Astrocyte (in vitro differentiated cells and primary cell): ENCODE results near the gene P2RX5. TPM values are rescaled to one million over a fixed set of nuclear protein-coding genes. Genes with fewer than 3 reads are reported as not detected.
A peak's percentile ranks its signal among the peaks of the same experiment; 100 is the strongest.
"Not testable (repeated sequence)": the region's sequence is repeated elsewhere in the genome, so short reads cannot be mapped to it uniquely, and the experiment has no call there.

Experiments used
- DNase-seq: peaks from one replicate; pipeline ENCODE4 v3.0.0-alpha.2; 2010; ENCODE audit warnings: low read depth
- FAIRE-seq: peaks from 2 replicates; lab custom pipeline; 2011; peaks lifted over from hg19 to GRCh38; lab: Jason Lieb, UNC
- H2AFZ ChIP-seq: 2 replicates; pipeline ENCODE4 v1.6.0; 2012; ENCODE audit warnings: low read depth, low read length, inconsistent platforms
- H3K27ac ChIP-seq: 2 replicates; pipeline ENCODE4 v1.5.1; 2011; ENCODE audit warnings: low read depth, low read length, inconsistent platforms
- H3K27me3 ChIP-seq: 2 replicates; pipeline ENCODE4 v1.6.0; 2011; ENCODE audit warnings: low read length, inconsistent platforms; ENCODE audit not compliant: insufficient read depth
- H3K36me3 ChIP-seq: 2 replicates; pipeline ENCODE4 v1.5.1; 2011; ENCODE audit warnings: low read length, inconsistent platforms; ENCODE audit not compliant: insufficient read depth
- H3K4me1 ChIP-seq: 2 replicates; pipeline ENCODE4 v1.5.1; 2011; ENCODE audit warnings: low read length, inconsistent platforms; ENCODE audit not compliant: insufficient read depth
- H3K4me2 ChIP-seq: 2 replicates; pipeline ENCODE4 v1.6.0; 2012; ENCODE audit warnings: low read length, inconsistent platforms
- H3K4me3 ChIP-seq: 2 replicates; pipeline ENCODE4 v1.5.1; 2011; ENCODE audit warnings: low read depth, mild to moderate bottlenecking, low read length, inconsistent platforms; ENCODE audit not compliant: insufficient read depth
- H3K79me2 ChIP-seq: 2 replicates; pipeline ENCODE4 v1.6.0; 2012; ENCODE audit warnings: mild to moderate bottlenecking, low read length, inconsistent platforms; ENCODE audit not compliant: insufficient read depth
- H3K9ac ChIP-seq: 2 replicates; pipeline ENCODE4 v1.6.0; 2012; ENCODE audit warnings: mild to moderate bottlenecking, low read length, inconsistent platforms
- H3K9me3 ChIP-seq: 2 replicates; pipeline ENCODE4 v1.5.1; 2012; ENCODE audit warnings: low read depth, mild to moderate bottlenecking, low read length, inconsistent platforms; ENCODE audit not compliant: insufficient read depth
- H4K20me1 ChIP-seq: 2 replicates; pipeline ENCODE4 v1.6.0; 2012; ENCODE audit warnings: low read length, inconsistent platforms; ENCODE audit not compliant: insufficient read depth
- H3K27ac Mint-ChIP-seq: one replicate; pipeline ENCODE4 v1.8.0; 2021; ENCODE audit warnings: mild to moderate bottlenecking, mixed read lengths; ENCODE audit not compliant: unreplicated experiment
- H3K27me3 Mint-ChIP-seq: one replicate; pipeline ENCODE4 v1.8.0; 2021; ENCODE audit warnings: low read depth, mixed read lengths; ENCODE audit not compliant: unreplicated experiment
- H3K36me3 Mint-ChIP-seq: one replicate; pipeline ENCODE4 v1.8.0; 2021; ENCODE audit warnings: low read depth, mixed read lengths; ENCODE audit not compliant: unreplicated experiment
- H3K4me1 Mint-ChIP-seq: one replicate; pipeline ENCODE4 v1.8.0; 2021; ENCODE audit warnings: low read depth, mixed read lengths; ENCODE audit not compliant: unreplicated experiment
- H3K4me3 Mint-ChIP-seq: one replicate; pipeline ENCODE4 v1.8.0; 2021; ENCODE audit warnings: mild to moderate bottlenecking, moderate library complexity, mixed read lengths; ENCODE audit not compliant: unreplicated experiment
- H3K9me3 Mint-ChIP-seq: one replicate; pipeline ENCODE4 v1.8.0; 2021; ENCODE audit warnings: mild to moderate bottlenecking, mixed read lengths; ENCODE audit not compliant: unreplicated experiment
- CTCF ChIP-seq: IDR thresholded peaks from 2 replicates; pipeline ENCODE4 v1.5.1; 2011; ENCODE audit warnings: low read depth, mild to moderate bottlenecking, inconsistent platforms, low read length, moderate library complexity; ENCODE audit not compliant: insufficient read depth
- EZH2 ChIP-seq: IDR thresholded peaks from 2 replicates; pipeline ENCODE4 v1.6.1; 2012; ENCODE audit warnings: mild to moderate bottlenecking, low read length, inconsistent platforms; ENCODE audit not compliant: insufficient read depth
- total RNA-seq: library from RNA; stranded (reverse); gene quantifications from 2 replicates; pipeline ENCODE4 v1.2.1, GENCODE V29; 2021

Gene P2RX5
- total RNA-seq, 1 donor from 2014 or later, result 2.4 TPM

- Histone ChIP-seq H3K9me3 (no peaks in the 10 kb centered on the region), H3K4me3 (no peak overlapping the region), H3K36me3 (no peaks in the 10 kb centered on the region), H3K4me1 (peaks cover 19% of the 10 kb centered on the region), H3K4me2 (no peak overlapping the region), H3K27ac (no peak overlapping the region), H3K79me2 (peaks cover 28% of the 10 kb centered on the region), H2AFZ (no peak overlapping the region), H3K27me3 (no peaks in the 10 kb centered on the region), H4K20me1 (peaks cover 7% of the 10 kb centered on the region), H3K9ac (no peak overlapping the region)
- no peak overlapping the region for H3K27ac Mint-ChIP-seq
- no peak for FAIRE-seq
- peaks cover 2% of the 10 kb centered on the region for H3K27me3 Mint-ChIP-seq
- H3K4me3 Mint-ChIP-seq, result no peak overlapping the region
- TF ChIP-seq CTCF (no peak), EZH2 (no peak)
- H3K36me3 Mint-ChIP-seq, result peaks cover 3% of the 10 kb centered on the region
- no peaks in the 10 kb centered on the region for H3K9me3 Mint-ChIP-seq
- DNase-seq, result no peak
- H3K4me1 Mint-ChIP-seq, result peaks cover 13% of the 10 kb centered on the region
Measured at GRCh38 chr17:3729881-3730280, 33.9 kb upstream of the P2RX5 start.

- not testable (repeated sequence) for H3K9me3 Mint-ChIP-seq
- peaks cover 26% of the 10 kb centered on the region for H3K4me1 ChIP-seq
Measured at GRCh38 chr17:3728099-3728498, 32.1 kb upstream of the P2RX5 start.

DNA sequence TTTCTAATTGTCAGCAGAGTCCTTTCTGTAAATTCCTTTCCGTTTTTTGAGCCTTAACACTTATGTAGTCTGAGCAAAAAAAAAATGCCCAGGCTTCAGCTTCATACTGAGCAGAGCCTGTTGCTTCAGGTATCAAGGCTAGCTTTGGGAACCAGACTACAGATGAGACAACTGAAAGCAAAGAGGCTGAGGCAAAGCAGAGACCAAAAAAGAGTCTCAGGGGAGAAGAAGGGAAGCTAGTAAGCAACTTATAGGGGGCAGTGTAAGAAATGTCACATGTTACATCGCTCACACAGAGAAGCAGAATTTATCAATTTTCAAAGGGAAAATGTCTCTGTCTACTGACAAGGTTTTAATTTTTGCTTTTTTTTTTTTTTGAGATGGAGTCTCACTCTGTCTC is 31.1 kb upstream of the P2RX5 start:
- no peaks in the 10 kb centered on the region for H3K36me3 ChIP-seq
- no peaks in the 10 kb centered on the region for H3K9me3 ChIP-seq
- no peak overlapping the region for H3K4me3 ChIP-seq
- Mint-ChIP-seq H3K9me3 (no peaks in the 10 kb centered on the region), H3K27ac (no peak overlapping the region), H3K27me3 (no peaks in the 10 kb centered on the region), H3K4me3 (no peak overlapping the region), H3K36me3 (peaks cover 3% of the 10 kb centered on the region), H3K4me1 (peaks cover 14% of the 10 kb centered on the region)
- H3K27ac ChIP-seq, result no peak overlapping the region
- FAIRE-seq (no peak), DNase-seq (no peak)
- H3K9ac ChIP-seq, result peak overlapping the region; percentile 31
- H3K4me1 ChIP-seq, result peaks cover 25% of the 10 kb centered on the region
- no peak overlapping the region for H3K4me2 ChIP-seq
- H3K79me2 ChIP-seq, result peaks cover 53% of the 10 kb centered on the region
- no peaks in the 10 kb centered on the region for H3K27me3 ChIP-seq
- no peak for TF ChIP-seq CTCF
- no peak for TF ChIP-seq EZH2
- H2AFZ ChIP-seq, result no peak overlapping the region
- peaks cover 7% of the 10 kb centered on the region for H4K20me1 ChIP-seq

More at GRCh38 chr17:3728099-3728498, 32.1 kb upstream of the P2RX5 start:
- H3K27me3 ChIP-seq, H3K27me3 Mint-ChIP-seq, H3K4me3 ChIP-seq, H3K27ac Mint-ChIP-seq, H3K9me3 ChIP-seq, H3K27ac ChIP-seq, H3K36me3 Mint-ChIP-seq, H3K4me1 Mint-ChIP-seq, H3K4me2 ChIP-seq, H3K36me3 ChIP-seq, H3K9ac ChIP-seq, DNase-seq, FAIRE-seq, H3K4me3 Mint-ChIP-seq, H4K20me1 ChIP-seq, H2AFZ ChIP-seq: not testable (repeated sequence)
- peaks cover 45% of the 10 kb centered on the region for H3K79me2 ChIP-seq
